Measurements from ENCODE around the gene TESK1. TPM values are rescaled to one million over a fixed set of nuclear protein-coding genes. Genes with fewer than 3 reads are reported as not detected.
"Not testable (repeated sequence)": the region's sequence is repeated elsewhere in the genome, so short reads cannot be mapped to it uniquely, and the experiment has no call there.

Gene TESK1
- total RNA-seq, 1 donor from 2014 or later = 42.4 TPM

DNA sequence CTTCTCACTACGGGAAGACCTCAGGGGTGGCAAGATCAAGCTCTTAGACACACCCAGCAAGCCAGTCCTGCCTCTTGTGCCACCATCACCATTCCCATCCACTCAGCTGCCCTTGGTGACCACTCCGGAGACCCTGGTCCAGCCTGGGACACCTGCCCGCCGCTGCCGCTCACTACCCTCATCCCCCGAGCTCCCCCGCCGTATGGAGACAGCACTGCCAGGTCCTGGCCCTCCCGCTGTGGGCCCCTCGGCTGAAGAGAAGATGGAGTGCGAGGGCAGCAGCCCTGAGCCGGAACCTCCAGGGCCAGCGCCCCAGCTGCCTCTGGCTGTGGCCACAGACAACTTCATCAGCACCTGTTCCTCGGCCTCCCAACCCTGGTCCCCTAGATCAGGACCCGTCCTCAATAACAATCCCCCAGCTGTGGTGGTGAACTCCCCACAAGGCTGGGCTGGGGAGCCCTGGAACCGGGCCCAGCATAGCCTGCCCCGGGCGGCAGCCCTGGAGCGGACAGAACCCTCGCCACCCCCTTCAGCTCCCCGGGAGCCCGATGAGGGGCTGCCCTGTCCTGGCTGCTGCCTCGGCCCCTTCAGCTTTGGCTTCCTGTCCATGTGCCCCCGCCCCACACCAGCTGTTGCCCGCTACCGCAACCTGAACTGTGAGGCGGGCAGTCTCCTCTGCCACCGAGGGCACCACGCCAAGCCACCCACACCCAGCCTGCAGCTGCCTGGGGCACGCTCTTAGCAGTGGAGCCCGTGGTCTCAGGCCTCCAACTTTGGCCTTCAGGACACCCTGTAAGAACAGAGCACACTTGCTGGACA lies 4.1 kb downstream of the TESK1 start:
- Mint-ChIP-seq H3K27ac (no peak overlapping the region), H3K9me3 (no peaks in the 10 kb centered on the region), H3K4me1 (ENCODE audit: unreplicated experiment) (peaks cover 14% of the 10 kb centered on the region), H3K27me3 (peaks cover 26% of the 10 kb centered on the region), H3K36me3 (peaks cover 9% of the 10 kb centered on the region), H3K4me3 (no peak overlapping the region)
- TF ChIP-seq, protein P1, sequence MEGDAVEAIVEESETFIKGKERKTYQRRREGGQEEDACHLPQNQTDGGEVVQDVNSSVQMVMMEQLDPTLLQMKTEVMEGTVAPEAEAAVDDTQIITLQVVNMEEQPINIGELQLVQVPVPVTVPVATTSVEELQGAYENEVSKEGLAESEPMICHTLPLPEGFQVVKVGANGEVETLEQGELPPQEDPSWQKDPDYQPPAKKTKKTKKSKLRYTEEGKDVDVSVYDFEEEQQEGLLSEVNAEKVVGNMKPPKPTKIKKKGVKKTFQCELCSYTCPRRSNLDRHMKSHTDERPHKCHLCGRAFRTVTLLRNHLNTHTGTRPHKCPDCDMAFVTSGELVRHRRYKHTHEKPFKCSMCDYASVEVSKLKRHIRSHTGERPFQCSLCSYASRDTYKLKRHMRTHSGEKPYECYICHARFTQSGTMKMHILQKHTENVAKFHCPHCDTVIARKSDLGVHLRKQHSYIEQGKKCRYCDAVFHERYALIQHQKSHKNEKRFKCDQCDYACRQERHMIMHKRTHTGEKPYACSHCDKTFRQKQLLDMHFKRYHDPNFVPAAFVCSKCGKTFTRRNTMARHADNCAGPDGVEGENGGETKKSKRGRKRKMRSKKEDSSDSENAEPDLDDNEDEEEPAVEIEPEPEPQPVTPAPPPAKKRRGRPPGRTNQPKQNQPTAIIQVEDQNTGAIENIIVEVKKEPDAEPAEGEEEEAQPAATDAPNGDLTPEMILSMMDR (conservative IDR thresholded peaks at IDR 0.05) = no peak
- no peak for DNase-seq (ENCODE audit: extremely low spot score, unreplicated experiment)

DNA sequence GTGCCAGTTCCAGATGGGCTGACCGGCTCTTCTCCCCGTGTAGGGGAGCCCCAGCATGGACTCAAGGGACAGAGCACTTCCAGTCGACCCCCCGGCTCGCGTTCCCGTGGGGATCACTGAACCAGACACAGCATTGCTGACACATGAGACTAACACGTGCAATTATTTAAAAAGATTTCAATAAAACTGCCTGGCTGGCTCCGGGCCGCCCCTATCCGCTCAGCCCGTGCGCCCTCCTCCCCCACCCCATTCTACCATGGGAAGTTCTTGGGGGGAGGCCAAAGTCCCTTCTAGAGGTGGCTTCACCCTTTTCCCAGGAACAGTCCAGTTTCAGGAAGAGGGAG lies 4.7 kb downstream of the TESK1 start:
- Mint-ChIP-seq H3K36me3 (peaks cover 9% of the 10 kb centered on the region), H3K27me3 (peaks cover 32% of the 10 kb centered on the region), H3K4me3 (no peak overlapping the region), H3K27ac (no peak overlapping the region), H3K9me3 (no peaks in the 10 kb centered on the region), H3K4me1 (ENCODE audit: unreplicated experiment) (peaks cover 11% of the 10 kb centered on the region)
- DNase-seq (ENCODE audit: extremely low spot score, unreplicated experiment) = no peak
- TF ChIP-seq, protein P1 (conservative IDR thresholded peaks at IDR 0.05) = no peak

DNA sequence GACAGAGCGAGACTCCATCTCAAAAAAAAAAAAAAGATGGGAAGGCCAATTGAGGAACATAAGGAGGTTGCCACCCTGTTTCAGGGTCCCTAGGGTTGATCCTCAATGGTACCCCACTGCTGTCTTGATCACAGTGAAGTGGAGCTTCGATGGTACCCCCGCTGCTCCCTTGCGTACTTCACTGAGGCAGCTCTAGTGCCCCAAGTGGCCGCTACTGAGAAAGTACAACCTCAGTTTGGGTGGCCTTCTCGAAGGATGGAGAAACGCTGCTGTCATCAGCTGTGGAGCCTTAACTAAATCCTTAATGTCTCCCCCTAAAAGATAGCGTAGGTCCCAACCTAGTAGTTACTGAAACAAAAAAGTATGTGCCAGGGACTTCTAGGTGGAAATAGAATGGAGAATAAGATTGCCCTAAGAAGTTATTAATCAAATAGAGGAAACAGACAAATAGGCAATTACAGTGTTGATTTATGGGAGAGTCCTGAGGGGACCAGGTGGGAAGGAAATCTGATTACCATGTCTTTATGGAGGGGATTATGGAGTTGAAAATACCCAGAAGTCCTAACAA lies 6.3 kb downstream of the TESK1 start:
- no peak for DNase-seq (ENCODE audit: extremely low spot score, unreplicated experiment)
- Mint-ChIP-seq H3K4me3 (no peak overlapping the region), H3K27me3 (peaks cover 47% of the 10 kb centered on the region), H3K27ac (no peak overlapping the region), H3K4me1 (ENCODE audit: unreplicated experiment) (peaks cover 11% of the 10 kb centered on the region), H3K36me3 (peaks cover 9% of the 10 kb centered on the region), H3K9me3 (no peaks in the 10 kb centered on the region)
- TF ChIP-seq, protein P1 (conservative IDR thresholded peaks at IDR 0.05) = peak; percentile 78

DNA sequence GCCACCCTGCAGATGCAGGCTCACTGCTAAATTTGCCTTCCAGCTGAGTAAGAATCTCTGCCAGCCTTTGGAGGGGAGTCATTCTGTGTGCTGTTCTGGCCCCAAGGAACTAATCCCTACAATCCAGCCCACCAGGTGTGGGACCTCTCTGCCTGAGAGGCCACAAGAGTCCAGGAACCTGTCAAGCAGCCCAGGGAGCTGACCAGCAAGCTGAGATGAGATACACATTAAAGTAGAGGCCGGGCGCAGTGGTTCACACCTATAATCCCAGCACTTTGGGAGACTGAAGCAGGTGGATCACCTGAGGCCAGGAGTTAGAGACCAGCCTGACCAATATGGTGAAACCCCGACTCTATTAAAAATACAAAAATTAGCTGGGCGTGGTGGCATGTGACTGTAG lies 7.0 kb downstream of the TESK1 start:
- H3K4me1 Mint-ChIP-seq (ENCODE audit: unreplicated experiment); DNase-seq (ENCODE audit: extremely low spot score, unreplicated experiment); H3K9me3 Mint-ChIP-seq; H3K27ac Mint-ChIP-seq; H3K36me3 Mint-ChIP-seq; H3K4me3 Mint-ChIP-seq: not testable (repeated sequence)
- peaks cover 55% of the 10 kb centered on the region for H3K27me3 Mint-ChIP-seq

- no peaks in the 10 kb centered on the region for H3K9me3 Mint-ChIP-seq
- H3K4me1 Mint-ChIP-seq (ENCODE audit: unreplicated experiment) = peaks cover 6% of the 10 kb centered on the region
- H3K36me3 Mint-ChIP-seq = peaks cover 4% of the 10 kb centered on the region
- no peak overlapping the region for H3K27ac Mint-ChIP-seq
- H3K4me3 Mint-ChIP-seq = no peak overlapping the region
- TF ChIP-seq, protein P1 (conservative IDR thresholded peaks at IDR 0.05) = no peak
- peaks cover 62% of the 10 kb centered on the region for H3K27me3 Mint-ChIP-seq
- DNase-seq (ENCODE audit: extremely low spot score, unreplicated experiment) = no peak
Observed at GRCh38 chr9:35612843-35613242, 7.8 kb downstream of the TESK1 start.

GRCh38 chr9:35615981-35616680 lies 11.1 kb downstream of the TESK1 start:
- peak overlapping the region; percentile 74 for H3K4me3 Mint-ChIP-seq
- H3K4me1 Mint-ChIP-seq (ENCODE audit: unreplicated experiment) = peaks cover 6% of the 10 kb centered on the region
- TF ChIP-seq, protein P1 (conservative IDR thresholded peaks at IDR 0.05) = no peak
- no peaks in the 10 kb centered on the region for H3K36me3 Mint-ChIP-seq
- peaks cover 83% of the 10 kb centered on the region for H3K27me3 Mint-ChIP-seq
- H3K9me3 Mint-ChIP-seq = no peaks in the 10 kb centered on the region
- peak overlapping the region; percentile 4 for H3K27ac Mint-ChIP-seq
- DNase-seq (ENCODE audit: extremely low spot score, unreplicated experiment) = no peak
